ENCODE measurements around the gene C10orf67.

C10orf67 gene

DNA sequence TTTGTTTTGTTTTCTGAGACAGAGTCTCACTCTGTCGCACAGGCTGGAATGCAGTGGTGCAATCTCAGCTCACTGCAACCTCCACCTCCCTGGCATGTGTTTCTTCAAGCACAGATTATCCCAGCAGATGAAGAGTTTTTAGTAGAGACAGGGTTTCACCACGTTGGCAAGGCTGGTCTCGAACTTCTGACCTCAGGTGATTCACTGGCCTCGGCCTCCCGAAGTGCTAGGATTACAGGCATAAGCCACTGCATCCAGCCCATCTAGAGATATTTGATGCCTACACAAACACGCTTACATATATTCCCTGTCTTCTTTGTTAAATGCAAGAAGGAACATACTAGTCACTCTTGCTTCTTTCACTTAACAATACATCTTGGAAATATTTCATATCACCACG is 158.4 kb downstream of the C10orf67 start:
- Histone ChIP-seq H3K4me2 (ENCODE audit: low read length) (no peak overlapping the region), H2AFZ (ENCODE audit: low read depth, low read length) (no peak overlapping the region), H3K9ac (ENCODE audit: low read length) (no peak overlapping the region), H3K4me3 (ENCODE audit: low read length) (no peak overlapping the region), H3K27ac (ENCODE audit: low read length) (no peak overlapping the region), H3K27me3 (ENCODE audit: low read depth, low read length) (no peaks in the 10 kb centered on the region), H3K4me1 (ENCODE audit: low read length) (no peaks in the 10 kb centered on the region), H3K9me3 (ENCODE audit: insufficient read depth, low read length) (no peaks in the 10 kb centered on the region), H4K20me1 (ENCODE audit: insufficient read depth, low read length) (no peaks in the 10 kb centered on the region), H3K79me2 (ENCODE audit: low read length) (no peaks in the 10 kb centered on the region), H3K36me3 (replicated peaks; ENCODE audit: low read depth, low read length) (no peaks in the 10 kb centered on the region)
- TF ChIP-seq EZH2phosphoT487 (IDR thresholded peaks at IDR 0.05; ENCODE audit: low read depth) = no peak
- TF ChIP-seq, protein P1, sequence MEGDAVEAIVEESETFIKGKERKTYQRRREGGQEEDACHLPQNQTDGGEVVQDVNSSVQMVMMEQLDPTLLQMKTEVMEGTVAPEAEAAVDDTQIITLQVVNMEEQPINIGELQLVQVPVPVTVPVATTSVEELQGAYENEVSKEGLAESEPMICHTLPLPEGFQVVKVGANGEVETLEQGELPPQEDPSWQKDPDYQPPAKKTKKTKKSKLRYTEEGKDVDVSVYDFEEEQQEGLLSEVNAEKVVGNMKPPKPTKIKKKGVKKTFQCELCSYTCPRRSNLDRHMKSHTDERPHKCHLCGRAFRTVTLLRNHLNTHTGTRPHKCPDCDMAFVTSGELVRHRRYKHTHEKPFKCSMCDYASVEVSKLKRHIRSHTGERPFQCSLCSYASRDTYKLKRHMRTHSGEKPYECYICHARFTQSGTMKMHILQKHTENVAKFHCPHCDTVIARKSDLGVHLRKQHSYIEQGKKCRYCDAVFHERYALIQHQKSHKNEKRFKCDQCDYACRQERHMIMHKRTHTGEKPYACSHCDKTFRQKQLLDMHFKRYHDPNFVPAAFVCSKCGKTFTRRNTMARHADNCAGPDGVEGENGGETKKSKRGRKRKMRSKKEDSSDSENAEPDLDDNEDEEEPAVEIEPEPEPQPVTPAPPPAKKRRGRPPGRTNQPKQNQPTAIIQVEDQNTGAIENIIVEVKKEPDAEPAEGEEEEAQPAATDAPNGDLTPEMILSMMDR (IDR thresholded peaks at IDR 0.05; ENCODE audit: low read depth, low read length) = no peak

DNA sequence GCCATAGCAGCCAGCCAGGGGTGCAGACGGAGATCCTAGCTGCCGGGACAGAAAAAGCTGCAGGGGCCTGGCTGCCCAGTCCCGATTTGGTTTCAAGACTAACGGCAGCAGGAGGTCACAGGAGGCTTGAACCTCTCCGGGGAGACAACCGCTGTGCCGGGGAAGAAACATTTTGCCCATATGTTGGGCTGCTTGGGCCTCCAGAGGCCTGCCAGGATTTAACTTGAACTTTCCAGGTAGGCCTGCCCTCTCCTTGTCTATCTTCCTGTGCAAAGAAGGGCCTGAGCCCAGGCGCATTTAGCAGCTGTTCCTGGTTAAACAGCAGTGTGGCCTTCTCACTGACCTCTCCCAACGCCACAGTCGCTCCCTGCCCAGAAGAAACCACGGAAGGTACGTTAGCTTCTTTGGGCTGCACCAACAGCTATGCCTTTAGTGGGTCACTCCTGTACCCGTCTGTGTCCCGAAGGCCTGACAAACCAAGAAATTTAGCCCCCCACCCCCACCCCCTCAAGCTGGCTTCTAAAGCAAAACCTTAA is 169.6 kb downstream of the C10orf67 start:
- no peaks in the 10 kb centered on the region for H3K9me3 ChIP-seq (ENCODE audit: insufficient read depth, low read length)
- no peak overlapping the region for H3K27ac ChIP-seq (ENCODE audit: low read length)
- H2AFZ ChIP-seq (ENCODE audit: low read depth, low read length) = no peak overlapping the region
- no peak for TF ChIP-seq EZH2phosphoT487 (IDR thresholded peaks at IDR 0.05; ENCODE audit: low read depth)
- TF ChIP-seq, protein P1 (IDR thresholded peaks at IDR 0.05; ENCODE audit: low read depth, low read length) = no peak
- H3K4me3 ChIP-seq (ENCODE audit: low read length) = no peak overlapping the region
- H3K4me2 ChIP-seq (ENCODE audit: low read length) = no peak overlapping the region
- H3K27me3 ChIP-seq (ENCODE audit: low read depth, low read length) = no peaks in the 10 kb centered on the region
- no peaks in the 10 kb centered on the region for H3K4me1 ChIP-seq (ENCODE audit: low read length)
- H3K79me2 ChIP-seq (ENCODE audit: low read length) = no peaks in the 10 kb centered on the region
- no peaks in the 10 kb centered on the region for H3K36me3 ChIP-seq (replicated peaks; ENCODE audit: low read depth, low read length)
- H4K20me1 ChIP-seq (ENCODE audit: insufficient read depth, low read length) = no peaks in the 10 kb centered on the region
- H3K9ac ChIP-seq (ENCODE audit: low read length) = no peak overlapping the region

DNA sequence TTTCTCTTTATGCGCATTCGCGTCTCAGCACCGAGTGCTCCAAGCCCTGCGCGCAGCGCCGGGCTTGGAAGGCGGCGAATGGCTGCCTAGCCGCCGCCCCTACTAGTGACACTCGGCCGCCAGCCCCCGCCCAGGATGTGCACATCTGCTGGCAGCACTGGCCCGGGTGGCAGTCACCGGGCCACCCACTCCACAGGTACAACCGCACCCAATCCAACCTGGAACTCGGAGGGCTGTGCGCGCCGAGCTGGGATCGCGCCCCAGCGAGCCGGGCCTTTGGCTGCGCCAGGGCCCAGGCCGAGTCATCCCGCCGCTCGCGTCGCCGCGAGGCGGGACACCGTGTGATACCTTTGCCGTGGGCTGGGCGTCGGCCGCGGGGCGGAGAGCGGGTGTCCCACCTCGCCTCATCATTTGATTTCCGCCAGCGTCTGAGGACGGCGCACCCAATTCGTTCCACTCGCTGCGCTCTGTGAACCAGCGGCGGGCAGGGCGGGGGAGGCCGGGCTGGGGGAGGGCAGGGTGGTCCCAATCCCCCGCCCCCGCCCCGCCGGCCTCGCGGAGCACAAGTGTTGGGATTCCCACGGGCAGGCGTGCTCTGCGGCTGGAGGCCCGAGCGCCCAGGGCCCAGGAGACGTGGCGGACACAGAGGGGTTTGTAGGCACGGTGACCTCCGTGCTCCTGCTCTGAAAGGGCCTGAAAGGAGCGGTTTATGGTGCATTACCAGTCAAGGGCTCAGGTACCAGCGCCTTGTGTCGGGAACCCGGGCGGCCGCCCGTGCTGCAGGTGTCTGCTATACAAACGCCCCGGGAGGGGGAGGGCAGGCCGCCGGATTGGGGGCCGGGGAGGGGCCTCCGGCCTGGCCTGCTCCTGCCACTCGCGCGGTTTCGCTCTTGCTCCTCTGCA is 170.3 kb downstream of the C10orf67 start:
- no peaks in the 10 kb centered on the region for H3K36me3 ChIP-seq (replicated peaks; ENCODE audit: low read depth, low read length)
- H3K79me2 ChIP-seq (ENCODE audit: low read length) = no peaks in the 10 kb centered on the region
- H2AFZ ChIP-seq (ENCODE audit: low read depth, low read length) = no peak overlapping the region
- H3K9ac ChIP-seq (ENCODE audit: low read length) = no peak overlapping the region
- no peak for TF ChIP-seq EZH2phosphoT487 (IDR thresholded peaks at IDR 0.05; ENCODE audit: low read depth)
- TF ChIP-seq, protein P1 (IDR thresholded peaks at IDR 0.05; ENCODE audit: low read depth, low read length) = no peak
- H3K4me1 ChIP-seq (ENCODE audit: low read length) = no peaks in the 10 kb centered on the region
- no peak overlapping the region for H3K4me2 ChIP-seq (ENCODE audit: low read length)
- no peak overlapping the region for H3K27ac ChIP-seq (ENCODE audit: low read length)
- H3K27me3 ChIP-seq (ENCODE audit: low read depth, low read length) = no peaks in the 10 kb centered on the region
- H3K4me3 ChIP-seq (ENCODE audit: low read length) = no peak overlapping the region
- H4K20me1 ChIP-seq (ENCODE audit: insufficient read depth, low read length) = no peaks in the 10 kb centered on the region
- H3K9me3 ChIP-seq (ENCODE audit: insufficient read depth, low read length) = no peaks in the 10 kb centered on the region

DNA sequence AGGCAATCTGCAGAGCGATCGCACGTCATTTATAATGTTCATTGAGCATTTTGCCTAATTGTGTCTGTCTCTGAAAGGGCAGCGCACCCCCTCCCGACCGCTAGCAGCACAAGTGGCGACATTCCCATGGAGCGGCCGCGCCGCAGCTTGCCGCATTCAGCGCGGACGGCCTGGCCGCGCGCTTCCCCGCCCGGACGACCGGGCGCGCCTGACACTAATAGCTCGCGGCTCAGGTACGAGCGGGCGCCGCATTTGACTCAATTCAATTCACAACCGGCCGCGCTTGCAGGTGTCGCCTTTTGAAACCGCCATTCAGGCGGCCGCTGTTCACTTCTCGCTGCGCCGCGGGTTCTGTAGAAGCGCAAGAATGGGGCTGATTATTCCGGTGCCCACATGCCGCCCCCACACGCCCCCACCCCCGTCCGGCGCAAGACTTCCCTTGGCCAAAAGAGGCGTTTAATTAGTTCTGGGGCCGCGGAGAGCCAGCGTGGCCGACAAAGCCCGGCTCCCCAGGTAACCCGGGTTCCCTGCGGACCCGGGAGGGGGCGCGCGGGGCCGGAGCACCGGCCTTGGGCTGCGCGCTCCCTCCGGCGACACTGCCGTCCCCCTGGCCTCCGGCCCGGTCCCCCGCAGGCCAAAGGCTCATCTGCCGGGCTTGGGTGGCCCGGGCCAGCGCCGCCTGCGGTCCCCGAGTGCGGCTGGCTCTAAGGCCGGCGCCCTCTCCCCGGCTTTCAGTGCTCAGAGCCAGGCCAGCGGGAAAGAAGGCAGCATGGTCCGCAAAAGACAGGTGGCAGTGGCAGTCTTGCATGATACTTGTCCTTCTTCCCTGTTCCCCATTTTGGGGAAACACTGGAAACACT is 171.2 kb downstream of the C10orf67 start:
- H3K4me2 ChIP-seq (ENCODE audit: low read length) = no peak overlapping the region
- TF ChIP-seq, protein P1 (IDR thresholded peaks at IDR 0.05; ENCODE audit: low read depth, low read length) = no peak
- no peak for TF ChIP-seq EZH2phosphoT487 (IDR thresholded peaks at IDR 0.05; ENCODE audit: low read depth)
- no peaks in the 10 kb centered on the region for H3K4me1 ChIP-seq (ENCODE audit: low read length)
- H3K36me3 ChIP-seq (replicated peaks; ENCODE audit: low read depth, low read length) = no peaks in the 10 kb centered on the region
- no peak overlapping the region for H3K27ac ChIP-seq (ENCODE audit: low read length)
- H3K9ac ChIP-seq (ENCODE audit: low read length) = no peak overlapping the region
- H3K4me3 ChIP-seq (ENCODE audit: low read length) = no peak overlapping the region
- H3K9me3 ChIP-seq (ENCODE audit: insufficient read depth, low read length) = no peaks in the 10 kb centered on the region
- peaks cover 5% of the 10 kb centered on the region; the same call in 1 of the 2 replicates for H3K27me3 ChIP-seq (ENCODE audit: low read depth, low read length)
- H4K20me1 ChIP-seq (ENCODE audit: insufficient read depth, low read length) = no peaks in the 10 kb centered on the region
- H3K79me2 ChIP-seq (ENCODE audit: low read length) = no peaks in the 10 kb centered on the region
- H2AFZ ChIP-seq (ENCODE audit: low read depth, low read length) = no peak overlapping the region
